OCI-LY3 (cell line): Measurements from ENCODE around the gene LEMD1.

Source experiments
- H2AFZ ChIP-seq: fragments of 200-600, 300-600 bp; shearing (Covaris generic); 2 replicates; pipeline ENCODE4 v1.6.0; 2014; ENCODE audit warnings: antibody characterized with exemption, low read depth, low read length
- H3K27ac ChIP-seq: fragments of 200-600, 300-600 bp; sonication (generic); 2 replicates; pipeline ENCODE4 v1.5.1; 2014; ENCODE audit warnings: mild to moderate bottlenecking, low read length, moderate library complexity, mixed read lengths
- H3K27me3 ChIP-seq: fragments of 200-600, 300-600 bp; sonication (generic); 2 replicates; pipeline ENCODE4 v1.6.1; 2014; ENCODE audit warnings: low read depth, low read length, mixed read lengths
- H3K36me3 ChIP-seq: fragments of 200-600, 300-600 bp; sonication (generic); replicated peaks from 2 replicates; pipeline ENCODE3; 2014; ENCODE audit warnings: low read depth, low read length, mixed read lengths
- H3K4me1 ChIP-seq: fragments of 300-600, 200-600 bp; sonication (generic); 2 replicates; pipeline ENCODE4 v1.6.1; 2014; ENCODE audit warnings: low read length, mixed read lengths
- H3K4me2 ChIP-seq: fragments of 200-600, 300-600 bp; sonication (generic); 2 replicates; pipeline ENCODE4 v1.6.1; 2014; ENCODE audit warnings: low read length, mixed read lengths
- H3K4me3 ChIP-seq: fragments of 300-600, 200-600 bp; sonication (generic); 2 replicates; pipeline ENCODE4 v1.5.1; 2014; ENCODE audit warnings: antibody characterized with exemption, mild to moderate bottlenecking, low read length, moderate library complexity
- H3K79me2 ChIP-seq: fragments of 300-600, 200-600 bp; shearing (Covaris generic); 2 replicates; pipeline ENCODE4 v1.6.1; 2014; ENCODE audit warnings: mild to moderate bottlenecking, low read length, mixed read lengths
- H3K9ac ChIP-seq: fragments of 300-600, 200-600 bp; shearing (Covaris generic); 2 replicates; pipeline ENCODE4 v1.6.0; 2014; ENCODE audit warnings: mild to moderate bottlenecking, low read length, moderate library complexity
- H3K9me3 ChIP-seq: fragments of 200-600, 300-600 bp; shearing (Covaris generic); 2 replicates; pipeline ENCODE4 v1.6.1; 2014; ENCODE audit warnings: low read length, mixed read lengths; ENCODE audit not compliant: insufficient read depth
- H4K20me1 ChIP-seq: fragments of 200-600, 300-600 bp; sonication (generic); 2 replicates; pipeline ENCODE4 v1.6.1; 2016; ENCODE audit warnings: low read length, mixed read lengths; ENCODE audit not compliant: insufficient read depth
- CTCF ChIP-seq: fragments of 200-600, 300-600 bp; sonication (generic); IDR thresholded peaks from 2 replicates; pipeline ENCODE4 v1.5.1; 2014; ENCODE audit warnings: antibody characterized with exemption, low read length, low read depth
- EZH2phosphoT487 ChIP-seq: fragments of 200-600 bp; shearing (Covaris generic); IDR thresholded peaks from 2 replicates; pipeline ENCODE4 v1.6.1; 2018; ENCODE audit warnings: antibody characterized with exemption, mixed run types, low read depth

Gene LEMD1

DNA sequence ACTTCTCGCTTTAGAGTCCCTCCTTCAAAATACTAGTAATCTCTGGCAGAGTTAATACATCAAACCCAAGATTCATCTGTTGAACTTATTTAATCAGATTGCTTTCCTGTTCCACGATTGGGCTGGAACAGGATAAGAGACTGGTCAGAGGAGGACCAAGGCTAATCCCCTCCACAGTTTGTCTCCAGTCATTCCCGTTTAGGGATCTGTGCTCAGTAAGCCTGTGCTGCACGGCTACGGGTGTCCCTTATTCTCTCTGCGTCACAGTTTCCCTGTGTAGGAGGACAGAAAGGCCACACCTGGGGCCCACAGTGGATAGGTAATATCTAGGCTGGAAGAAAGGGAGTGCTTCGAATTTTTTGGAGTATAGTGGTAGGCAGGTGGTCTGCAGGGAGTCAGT is 83.8 kb downstream of the LEMD1 start:
- H3K9ac ChIP-seq: no peak overlapping the region
- H3K27me3 ChIP-seq: peaks cover 53% of the 10 kb centered on the region
- no peaks in the 10 kb centered on the region for H3K79me2 ChIP-seq
- H4K20me1 ChIP-seq: no peaks in the 10 kb centered on the region
- TF ChIP-seq CTCF (no peak), EZH2phosphoT487 (no peak)
- no peak overlapping the region for H3K4me3 ChIP-seq
- peaks cover 25% of the 10 kb centered on the region for H3K4me1 ChIP-seq
- H2AFZ ChIP-seq: no peak overlapping the region
- no peaks in the 10 kb centered on the region for H3K36me3 ChIP-seq
- H3K9me3 ChIP-seq: no peaks in the 10 kb centered on the region
- no peak overlapping the region for H3K27ac ChIP-seq
- H3K4me2 ChIP-seq: no peak overlapping the region

- Histone ChIP-seq H3K9ac (no peak overlapping the region), H4K20me1 (no peaks in the 10 kb centered on the region), H3K4me1 (peaks cover 25% of the 10 kb centered on the region), H3K79me2 (no peaks in the 10 kb centered on the region), H3K27ac (no peak overlapping the region), H3K27me3 (peaks cover 53% of the 10 kb centered on the region), H3K4me2 (no peak overlapping the region), H3K4me3 (no peak overlapping the region), H3K36me3 (no peaks in the 10 kb centered on the region), H3K9me3 (no peaks in the 10 kb centered on the region), H2AFZ (no peak overlapping the region)
- TF ChIP-seq EZH2phosphoT487 (no peak), CTCF (no peak)
Observed at GRCh38 chr1:205337481-205337880, 84.4 kb downstream of the LEMD1 start.

DNA sequence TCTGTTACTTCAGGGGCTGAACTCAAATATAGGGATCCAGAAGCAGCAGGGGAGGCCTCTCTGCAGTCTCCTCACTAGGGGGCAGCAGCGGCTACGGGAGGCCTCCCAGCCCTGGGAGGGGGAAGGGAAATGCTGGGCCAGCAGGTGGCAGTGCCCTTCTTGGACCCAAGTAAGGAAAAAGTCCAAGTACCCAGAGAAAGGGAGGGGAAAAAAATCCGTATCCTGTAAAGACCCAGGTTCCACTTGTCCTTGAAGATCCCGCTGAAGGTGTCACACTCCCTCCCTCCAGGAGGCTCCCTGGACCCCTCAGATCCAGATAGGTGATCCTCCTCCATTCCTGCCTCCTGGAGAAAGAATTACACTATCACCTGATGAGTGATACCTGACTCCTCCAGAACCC is 86.2 kb downstream of the LEMD1 start:
- no peak overlapping the region for H2AFZ ChIP-seq
- H3K36me3 ChIP-seq: no peaks in the 10 kb centered on the region
- H4K20me1 ChIP-seq: no peaks in the 10 kb centered on the region
- no peaks in the 10 kb centered on the region for H3K9me3 ChIP-seq
- no peak overlapping the region for H3K4me3 ChIP-seq
- H3K79me2 ChIP-seq: no peaks in the 10 kb centered on the region
- H3K27me3 ChIP-seq: peaks cover 62% of the 10 kb centered on the region
- H3K27ac ChIP-seq: no peak overlapping the region
- TF ChIP-seq EZH2phosphoT487 (no peak), CTCF (peak; percentile 100)
- no peak overlapping the region for H3K9ac ChIP-seq
- H3K4me2 ChIP-seq: no peak overlapping the region
- H3K4me1 ChIP-seq: peaks cover 21% of the 10 kb centered on the region

- no peak overlapping the region for H2AFZ ChIP-seq
- no peak overlapping the region for H3K27ac ChIP-seq
- H3K4me1 ChIP-seq: 0 out of 2 replicates have a peak, but pooled peaks cover 2% of the 10 kb centered on the region
- H3K9me3 ChIP-seq: no peaks in the 10 kb centered on the region
- H3K4me2 ChIP-seq: no peak overlapping the region
- TF ChIP-seq CTCF (no peak), EZH2phosphoT487 (no peak)
- H3K36me3 ChIP-seq: no peaks in the 10 kb centered on the region
- H3K27me3 ChIP-seq: peaks cover 72% of the 10 kb centered on the region
- H3K79me2 ChIP-seq: no peaks in the 10 kb centered on the region
- H4K20me1 ChIP-seq: no peaks in the 10 kb centered on the region
- H3K9ac ChIP-seq: no peak overlapping the region
- H3K4me3 ChIP-seq: no peak overlapping the region
Observed at GRCh38 chr1:205332015-205332791, 89.7 kb downstream of the LEMD1 start.
